HUES64 (cell line): Measurements from ENCODE around the gene CRYBB3.
"Not testable (repeated sequence)": the region's sequence is repeated elsewhere in the genome, so short reads cannot be mapped to it uniquely, and the experiment has no call there.

Experiments used
- H3K27ac ChIP-seq: 2 replicates; pipeline ENCODE4 v1.7.0; 2013; ENCODE audit warnings: low read depth, low read length, inconsistent platforms
- H3K27me3 ChIP-seq: 2 replicates; pipeline ENCODE4 v1.6.1; 2013; ENCODE audit warnings: mild to moderate bottlenecking, low read length; ENCODE audit not compliant: insufficient read depth
- H3K36me3 ChIP-seq: 2 replicates; pipeline ENCODE4 v1.6.1; 2013; ENCODE audit warnings: mild to moderate bottlenecking, low read length; ENCODE audit not compliant: insufficient read depth
- H3K4me1 ChIP-seq: 2 replicates; pipeline ENCODE4 v1.6.1; 2013; ENCODE audit warnings: mild to moderate bottlenecking, low read length, moderate library complexity; ENCODE audit not compliant: insufficient read depth
- H3K4me3 ChIP-seq: 2 replicates; pipeline ENCODE4 v1.5.1; 2013; ENCODE audit warnings: mild to moderate bottlenecking, low read length, moderate library complexity
- H3K9ac ChIP-seq: 2 replicates; pipeline ENCODE4 v1.6.1; 2013; ENCODE audit warnings: mild to moderate bottlenecking, low read depth, low read length
- H3K9me3 ChIP-seq: 2 replicates; pipeline ENCODE4 v1.6.1; 2013; ENCODE audit warnings: low read depth, low read length; ENCODE audit not compliant: insufficient read depth
- WGBS: fragments of 150-250, 120-280 bp; methylation state at CpG from one replicate; pipeline ENCODE4 v1.1.7; 2013; ENCODE audit warnings: missing lambda C conversion rate; 5-methylcytosine and 5-hydroxymethylcytosine counted together

Gene CRYBB3

DNA sequence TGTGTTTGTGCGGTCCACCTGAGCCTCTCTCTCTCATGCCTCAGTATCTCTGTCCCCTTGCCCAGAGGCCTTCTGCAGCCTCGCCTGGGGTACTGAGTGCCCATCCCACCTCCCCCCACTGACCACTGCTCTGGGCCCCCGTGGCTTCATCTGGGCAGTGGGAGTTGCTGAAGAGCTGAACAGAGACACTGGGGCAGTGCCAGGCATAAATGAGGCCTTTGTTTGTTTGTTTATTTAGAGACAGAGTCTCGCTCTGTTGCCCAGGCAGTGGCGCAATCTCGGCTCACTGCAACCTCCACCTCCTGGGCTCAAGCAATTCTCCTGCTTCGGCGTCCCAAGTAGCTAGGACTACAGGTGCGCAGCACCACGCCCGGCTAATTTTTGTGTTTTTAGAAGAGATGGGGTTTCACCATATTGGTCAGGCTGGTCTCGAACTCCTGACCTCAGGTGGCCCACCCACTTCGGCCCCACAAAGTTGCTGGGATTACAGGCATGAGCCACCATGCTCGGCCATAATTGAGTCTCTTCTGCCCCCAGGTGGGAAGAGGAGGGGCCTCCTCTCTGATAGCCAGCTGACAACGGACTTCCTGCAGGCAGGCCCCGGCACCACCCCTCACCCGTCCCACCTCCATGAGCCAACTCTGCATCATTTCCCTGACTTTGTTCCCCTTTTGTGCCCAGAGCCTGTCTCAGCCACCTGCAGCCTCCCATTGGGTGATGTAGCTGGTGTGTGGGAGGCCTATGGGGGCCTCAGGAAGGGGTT lies 9.3 kb downstream of the CRYBB3 start:
- Histone ChIP-seq H3K4me1 (no peaks in the 10 kb centered on the region), H3K9ac (no peak overlapping the region), H3K36me3 (no peaks in the 10 kb centered on the region), H3K9me3 (peaks cover 5% of the 10 kb centered on the region; the same call in 1 of the 2 replicates), H3K27ac (no peak overlapping the region), H3K27me3 (no peaks in the 10 kb centered on the region), H3K4me3 (no peak overlapping the region)
- WGBS: 80% methylated on average over 17 of the region's 17 CpGs

DNA sequence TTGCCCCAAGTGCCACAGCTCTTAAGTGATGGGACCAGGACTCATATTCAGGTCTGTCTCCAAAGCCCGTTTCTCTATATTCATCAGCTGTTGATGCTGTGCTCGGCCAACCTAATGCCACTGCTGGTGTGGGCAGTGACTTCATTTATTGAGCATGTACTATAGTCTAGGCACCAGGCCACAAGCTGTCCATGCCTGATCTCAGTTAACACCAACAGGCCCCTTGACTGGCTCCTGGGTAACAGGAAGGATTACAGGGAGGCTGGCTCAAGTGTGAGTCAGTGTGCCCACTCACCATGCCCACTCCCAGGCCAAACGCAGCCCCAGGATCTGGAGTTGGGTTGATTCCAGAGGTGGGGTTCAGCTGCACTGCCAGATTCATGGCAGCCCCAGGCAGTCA lies 11.1 kb downstream of the CRYBB3 start:
- Histone ChIP-seq H3K4me3 (no peak overlapping the region), H3K9me3 (peaks cover 5% of the 10 kb centered on the region; the same call in 1 of the 2 replicates), H3K27ac (no peak overlapping the region), H3K9ac (no peak overlapping the region), H3K27me3 (no peaks in the 10 kb centered on the region), H3K4me1 (no peaks in the 10 kb centered on the region), H3K36me3 (no peaks in the 10 kb centered on the region)
- WGBS: 84% methylated on average over 3 of the region's 3 CpGs

DNA sequence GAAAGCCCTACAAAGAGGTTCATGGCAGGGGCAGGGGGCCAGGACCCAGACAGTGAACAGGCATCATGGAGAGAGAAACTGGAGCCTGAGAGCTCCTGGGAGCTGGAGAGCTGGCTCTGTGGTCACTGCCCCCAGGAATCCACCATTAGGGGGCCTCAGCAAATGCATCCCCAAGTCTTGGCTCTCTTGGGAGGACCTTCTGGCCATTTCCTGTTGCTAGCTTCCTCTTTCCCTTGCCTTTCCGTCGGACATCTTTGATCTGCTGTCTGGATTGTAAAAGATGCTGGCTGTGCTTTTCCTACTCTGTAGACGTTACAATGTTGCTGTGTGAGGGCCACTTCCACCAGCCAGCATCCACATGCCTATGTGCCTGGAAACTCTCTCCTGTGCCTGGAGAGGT lies 12.7 kb downstream of the CRYBB3 start:
- Histone ChIP-seq H3K9me3 (peaks cover 5% of the 10 kb centered on the region; the same call in 1 of the 2 replicates), H3K4me1 (no peaks in the 10 kb centered on the region), H3K27ac (no peak overlapping the region), H3K36me3 (no peaks in the 10 kb centered on the region), H3K9ac (no peak overlapping the region), H3K27me3 (no peaks in the 10 kb centered on the region), H3K4me3 (no peak overlapping the region)
- WGBS: 73% methylated on average over 3 of the region's 3 CpGs

DNA sequence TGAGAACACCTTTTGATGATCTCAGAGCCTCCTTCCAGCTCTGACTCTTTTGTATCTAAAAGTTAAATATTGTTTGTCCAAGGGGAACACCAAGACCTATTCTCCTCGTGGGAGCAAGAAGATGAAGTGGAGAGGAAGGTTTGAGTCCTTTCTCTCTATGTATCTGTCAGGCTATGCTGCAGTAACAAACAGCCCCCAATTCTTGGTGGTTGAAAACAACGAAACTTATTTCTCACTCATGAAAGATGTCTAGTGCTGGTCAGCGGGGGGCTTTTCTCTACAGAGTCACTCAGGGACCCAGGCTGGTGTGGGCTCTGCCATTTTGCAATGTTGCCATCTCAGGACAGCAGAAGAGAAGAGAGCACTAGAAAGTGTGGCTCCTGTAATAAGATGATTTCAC lies 13.6 kb downstream of the CRYBB3 start:
- Histone ChIP-seq H3K27ac (no peak overlapping the region), H3K4me3 (no peak overlapping the region), H3K27me3 (no peaks in the 10 kb centered on the region), H3K4me1 (no peaks in the 10 kb centered on the region), H3K9ac (no peak overlapping the region), H3K36me3 (no peaks in the 10 kb centered on the region), H3K9me3 (peaks cover 5% of the 10 kb centered on the region; the same call in 1 of the 2 replicates)
- WGBS: 90% methylated on average over 3 of the region's 3 CpGs

DNA sequence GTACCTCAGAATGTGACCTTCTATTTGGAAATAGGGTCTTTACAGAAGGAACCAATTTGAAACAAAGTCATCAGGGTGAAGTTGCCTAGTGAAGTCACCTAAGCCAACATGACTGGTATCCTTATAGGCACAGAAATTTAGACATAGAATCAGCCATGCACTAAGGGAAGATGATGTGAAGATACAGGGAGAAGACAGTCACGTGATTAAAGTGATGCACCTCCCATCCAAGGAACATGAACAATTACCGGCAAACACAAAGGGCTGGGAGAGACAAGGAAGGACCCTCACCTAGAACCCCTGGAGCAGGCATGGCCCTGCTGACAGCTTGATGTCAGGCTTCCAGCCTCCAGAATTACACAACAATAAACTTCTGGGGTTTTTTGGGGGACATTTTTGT lies 16.6 kb downstream of the CRYBB3 start:
- Histone ChIP-seq H3K27me3 (0 out of 2 replicates have a peak, but pooled peaks cover 3% of the 10 kb centered on the region), H3K9ac (no peak overlapping the region)
- 73% methylated on average over 2 of the region's 2 CpGs for WGBS

DNA sequence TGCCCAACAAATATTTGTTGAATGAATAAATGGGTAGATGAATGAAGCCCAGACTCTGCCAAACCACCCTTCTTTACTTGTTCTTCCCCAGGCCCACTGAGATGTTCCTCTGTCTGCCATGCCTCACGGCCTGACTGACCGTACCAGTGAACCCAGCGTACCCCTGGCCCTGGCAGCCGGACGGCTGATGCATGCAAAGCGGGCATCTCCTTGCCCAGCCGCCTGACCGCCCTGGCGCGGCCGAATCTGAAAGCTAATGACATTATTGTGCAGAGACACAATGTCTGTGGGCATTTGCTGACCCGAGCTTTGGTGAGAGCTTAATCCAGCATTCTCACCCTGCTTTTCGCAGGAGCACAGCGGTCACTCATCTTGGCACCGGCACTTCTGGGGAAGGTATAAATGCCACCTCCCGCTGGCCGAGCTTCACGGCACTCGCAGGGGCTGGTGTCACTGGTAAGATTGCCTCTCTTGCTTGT lies 19.6 kb downstream of the CRYBB3 start, which contains the start of gene CRYBB2:
Gene CRYBB2 (plus strand): TSS at position 429 of the 479 bp plus-strand sequence. CDS start 1,791 bp downstream, outside the sequence.
- Histone ChIP-seq H3K4me3 (no peak within 1 kb of the TSS), H3K27ac (no peak within 1 kb of the TSS), H3K4me1 (no peaks in the 10 kb centered on the region), H3K27me3 (peaks cover 3% of the 10 kb centered on the region; the same call in 1 of the 2 replicates), H3K9ac (no peak within 1 kb of the TSS), H3K9me3 (no peaks in the 10 kb centered on the region), H3K36me3 (no peaks in the 10 kb centered on the region)
- WGBS: 92% methylated on average over 19 of the region's 19 CpGs

More for the DNA sequence above, 16.6 kb downstream of the CRYBB3 start:
- Histone ChIP-seq H3K9me3 (peaks cover 5% of the 10 kb centered on the region; the same call in 1 of the 2 replicates), H3K4me3 (no peak overlapping the region), H3K36me3 (no peaks in the 10 kb centered on the region), H3K4me1 (no peaks in the 10 kb centered on the region), H3K27ac (no peak overlapping the region)

DNA sequence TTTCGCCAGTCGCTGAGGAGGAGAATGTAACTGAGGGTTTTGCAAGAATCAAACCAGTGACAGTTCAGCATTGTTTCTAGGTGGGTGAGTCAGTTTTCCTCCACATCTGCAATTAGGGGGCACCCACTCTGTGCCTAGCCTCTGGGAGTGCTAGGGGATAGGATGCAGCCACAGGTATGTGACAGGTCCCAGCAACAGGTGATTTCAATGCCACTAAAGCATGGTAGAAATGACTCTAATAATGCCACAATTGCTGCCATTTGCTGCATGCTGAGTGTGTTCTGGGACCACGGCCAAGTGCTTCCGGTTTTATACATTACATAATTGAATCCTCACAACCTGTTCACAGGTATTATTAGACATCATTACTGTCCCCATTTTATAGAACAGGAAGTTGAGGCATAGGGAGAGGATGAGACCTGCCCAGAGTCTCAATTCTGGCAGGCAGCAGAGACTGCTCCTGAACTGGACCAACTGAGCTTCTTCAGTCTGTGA lies 20.3 kb downstream of the CRYBB3 start:
- Histone ChIP-seq H3K9ac (no peak overlapping the region), H3K27ac (no peak overlapping the region), H3K4me1 (no peaks in the 10 kb centered on the region), H3K9me3 (no peaks in the 10 kb centered on the region), H3K4me3 (no peak overlapping the region), H3K27me3 (peaks cover 3% of the 10 kb centered on the region), H3K36me3 (no peaks in the 10 kb centered on the region)
- WGBS: 86% methylated on average over 4 of the region's 4 CpGs

DNA sequence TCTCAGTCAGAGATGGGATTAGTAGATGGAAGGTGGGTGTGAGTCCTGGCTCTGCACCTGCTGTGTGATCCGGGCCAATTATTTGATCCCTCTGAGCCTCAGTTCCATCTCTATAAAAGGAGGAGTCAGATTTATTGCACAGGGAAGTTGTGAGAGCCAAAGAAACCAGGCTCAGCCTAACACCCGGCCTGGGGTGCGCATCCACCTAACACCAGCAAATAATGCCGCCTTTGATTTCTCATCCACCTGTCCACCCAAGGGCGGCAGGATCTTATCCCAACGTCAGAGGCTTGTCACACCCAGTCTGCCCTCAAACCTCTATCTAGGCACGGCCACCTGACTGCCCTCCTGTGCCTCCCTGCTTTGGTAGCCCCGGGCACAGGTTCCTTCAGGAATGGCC lies 22.1 kb downstream of the CRYBB3 start:
- H3K9ac ChIP-seq: no peak overlapping the region
- no peak overlapping the region for H3K4me3 ChIP-seq
- no peaks in the 10 kb centered on the region for H3K36me3 ChIP-seq
- WGBS: 86% methylated on average over 8 of the region's 8 CpGs
- no peak overlapping the region for H3K27ac ChIP-seq
- H3K4me1 ChIP-seq: no peaks in the 10 kb centered on the region
- peaks cover 6% of the 10 kb centered on the region for H3K27me3 ChIP-seq
- H3K9me3 ChIP-seq: no peaks in the 10 kb centered on the region

DNA sequence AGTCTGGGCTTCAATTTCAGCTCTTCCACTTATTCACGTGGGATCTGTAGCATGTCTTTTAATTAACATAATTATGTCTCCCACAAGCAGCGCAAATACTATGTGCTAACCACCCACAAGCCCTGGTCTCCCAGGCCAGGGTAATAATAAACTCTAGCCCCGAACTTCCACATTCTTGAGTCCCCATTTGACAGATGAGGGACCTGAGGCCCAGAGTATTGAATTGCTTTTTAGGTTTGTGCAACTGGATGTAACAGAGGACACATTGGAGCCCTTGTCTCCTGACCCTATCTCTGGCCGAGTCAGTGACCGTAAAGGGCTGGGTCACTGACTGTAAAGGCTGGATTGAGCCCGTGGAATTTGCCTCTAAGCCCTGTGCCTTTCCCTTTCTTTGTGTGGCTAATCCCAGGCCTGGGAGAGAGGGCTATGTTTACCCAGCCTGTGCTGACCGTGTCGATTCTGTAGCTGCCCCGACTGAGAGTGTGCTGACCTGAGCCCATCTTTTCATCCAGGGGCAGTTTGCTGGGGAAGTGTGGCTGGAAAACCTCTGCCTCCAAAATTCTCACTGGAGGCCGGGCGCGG lies 23.7 kb downstream of the CRYBB3 start:
- no peaks in the 10 kb centered on the region for H3K4me1 ChIP-seq
- WGBS: 86% methylated on average over 12 of the region's 12 CpGs
- H3K9me3 ChIP-seq: no peaks in the 10 kb centered on the region

DNA sequence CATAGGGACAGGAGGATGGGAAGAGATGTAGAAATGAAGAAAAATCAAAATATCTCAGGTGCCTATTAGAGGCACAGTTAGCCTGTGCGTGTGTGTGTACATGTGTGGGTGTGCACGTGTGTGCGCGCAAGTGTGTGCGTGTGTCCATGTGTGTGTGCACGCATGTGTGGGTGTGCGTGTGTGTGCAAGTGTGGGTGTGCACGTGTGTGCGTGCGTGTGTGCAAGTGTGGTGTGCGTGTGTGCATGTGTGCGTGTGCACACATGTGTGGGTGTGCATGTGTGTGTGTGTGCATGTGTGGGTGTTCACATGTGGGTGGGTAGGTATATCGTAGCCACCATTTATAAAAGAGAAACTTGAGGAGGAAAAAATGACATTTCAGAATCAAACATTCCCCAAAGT lies 29.2 kb downstream of the CRYBB3 start:
- no peaks in the 10 kb centered on the region for H3K9me3 ChIP-seq
- no peak overlapping the region for H3K27ac ChIP-seq
- H3K9ac ChIP-seq: no peak overlapping the region
- no peaks in the 10 kb centered on the region for H3K4me1 ChIP-seq
- H3K4me3 ChIP-seq: no peak overlapping the region
- peaks cover 3% of the 10 kb centered on the region; the same call in 1 of the 2 replicates for H3K27me3 ChIP-seq
- H3K36me3 ChIP-seq: no peaks in the 10 kb centered on the region
- 96% methylated on average over 13 of the region's 13 CpGs for WGBS

More for the DNA sequence above, 23.7 kb downstream of the CRYBB3 start:
- Histone ChIP-seq H3K36me3 (no peaks in the 10 kb centered on the region), H3K4me3 (no peak overlapping the region), H3K9ac (no peak overlapping the region), H3K27ac (no peak overlapping the region), H3K27me3 (peaks cover 6% of the 10 kb centered on the region)

DNA sequence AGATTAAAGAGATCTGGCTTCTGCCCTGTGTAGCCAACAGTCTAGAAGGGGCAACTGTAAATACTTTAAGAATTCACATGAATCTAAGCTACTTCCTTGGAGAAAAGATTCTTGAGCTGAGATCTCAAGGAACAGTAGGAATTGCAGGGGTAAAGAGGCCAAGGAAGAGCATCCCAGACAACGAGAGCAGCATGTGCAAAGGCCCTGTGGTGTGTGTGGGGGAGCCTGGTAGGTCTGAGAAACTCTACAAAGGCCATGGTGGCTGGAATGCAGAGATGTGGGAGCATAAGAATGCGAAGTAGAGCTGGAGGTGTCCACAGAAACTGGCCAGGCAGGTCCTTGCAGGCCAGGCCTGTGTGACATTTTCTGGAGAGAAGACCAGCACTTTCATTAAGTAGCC lies 31.1 kb downstream of the CRYBB3 start:
- not testable (repeated sequence) for H3K27ac ChIP-seq, H3K4me3 ChIP-seq, H3K9ac ChIP-seq, H3K4me1 ChIP-seq, H3K27me3 ChIP-seq, H3K36me3 ChIP-seq, H3K9me3 ChIP-seq
- WGBS: 88% methylated on average over 2 of the region's 2 CpGs
